NB4 (cell line): ENCODE measurements around the gene RYR3.

ENCODE experiments used
- MYC ChIP-seq: IDR thresholded peaks from 2 replicates; pipeline ENCODE4 v1.6.1; 2011; ENCODE audit warnings: low read depth, low read length
- POLR2A ChIP-seq: IDR thresholded peaks from 2 replicates; pipeline ENCODE4 v1.6.1; 2011; ENCODE audit warnings: mild to moderate bottlenecking; ENCODE audit not compliant: insufficient read length; ENCODE audit errors: extremely low read depth
- TF ChIP-seq, protein P1 (sequence below): IDR thresholded peaks from one replicate; pipeline ENCODE4 v1.5.1; 2012; ENCODE audit warnings: low read depth, low read length

DNA sequence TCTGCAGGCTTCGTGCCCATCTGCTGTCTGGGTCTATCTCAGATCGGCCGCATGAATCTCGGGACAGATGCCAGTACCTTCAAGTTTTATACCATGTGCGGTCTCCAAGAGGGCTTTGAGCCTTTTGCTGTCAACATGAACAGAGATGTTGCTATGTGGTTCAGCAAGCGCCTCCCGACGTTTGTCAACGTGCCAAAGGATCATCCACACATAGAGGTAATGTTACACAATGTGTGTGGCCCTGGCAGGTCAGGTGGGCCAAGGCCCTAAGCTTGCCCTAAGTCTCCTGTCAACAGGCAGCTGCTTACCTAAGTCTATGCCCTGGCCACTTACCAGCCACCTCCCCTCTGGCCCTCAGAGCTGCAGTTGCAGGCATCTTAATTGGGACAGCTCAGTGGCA, 333.5 kb downstream of the RYR3 start:
- TF ChIP-seq, protein P1, sequence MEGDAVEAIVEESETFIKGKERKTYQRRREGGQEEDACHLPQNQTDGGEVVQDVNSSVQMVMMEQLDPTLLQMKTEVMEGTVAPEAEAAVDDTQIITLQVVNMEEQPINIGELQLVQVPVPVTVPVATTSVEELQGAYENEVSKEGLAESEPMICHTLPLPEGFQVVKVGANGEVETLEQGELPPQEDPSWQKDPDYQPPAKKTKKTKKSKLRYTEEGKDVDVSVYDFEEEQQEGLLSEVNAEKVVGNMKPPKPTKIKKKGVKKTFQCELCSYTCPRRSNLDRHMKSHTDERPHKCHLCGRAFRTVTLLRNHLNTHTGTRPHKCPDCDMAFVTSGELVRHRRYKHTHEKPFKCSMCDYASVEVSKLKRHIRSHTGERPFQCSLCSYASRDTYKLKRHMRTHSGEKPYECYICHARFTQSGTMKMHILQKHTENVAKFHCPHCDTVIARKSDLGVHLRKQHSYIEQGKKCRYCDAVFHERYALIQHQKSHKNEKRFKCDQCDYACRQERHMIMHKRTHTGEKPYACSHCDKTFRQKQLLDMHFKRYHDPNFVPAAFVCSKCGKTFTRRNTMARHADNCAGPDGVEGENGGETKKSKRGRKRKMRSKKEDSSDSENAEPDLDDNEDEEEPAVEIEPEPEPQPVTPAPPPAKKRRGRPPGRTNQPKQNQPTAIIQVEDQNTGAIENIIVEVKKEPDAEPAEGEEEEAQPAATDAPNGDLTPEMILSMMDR, result no peak
- TF ChIP-seq POLR2A, result no peak
- TF ChIP-seq MYC, result no peak
